K562 (cell line): ENCODE measurements around the gene PHETA1. TPM values are rescaled to one million over a fixed set of nuclear protein-coding genes. Genes with fewer than 3 reads are reported as not detected.

Source experiments
- ATAC-seq: fragments of 200-7000 bp; cut with Tn5 transposase; 3 replicates; pipeline ENCODE4 v1.9.1; 2020; ENCODE audit warnings: moderate library complexity
- BruUV-seq: library from RNA; stranded (reverse); fragments of 400-500 nt; replicated peaks from 2 replicates; lab custom pipeline; 2021; lab: Mats Ljungman, UMichigan
- CTCF ChIA-PET: fragments of 300-600 bp; formaldehyde crosslinking; extraction: SDS; loops from one replicate; lab custom pipeline; 2021; ENCODE audit warnings: low intra/inter-chr PET ratio; lab: Yijun Ruan, JAX
- POLR2A ChIA-PET: fragments of 300-600, 350-650 bp; sonication (Branson Sonifier 250); formaldehyde crosslinking; extraction: SDS; loops from one replicate; lab custom pipeline; 2021; ENCODE audit warnings: antibody characterized with exemption, inconsistent platforms; lab: Yijun Ruan, JAX
- DNase-seq, 4 experiments: peaks; one replicate each; pipeline versions ENCODE4 v3.0.0 to v3.0.0-alpha.2; 2011 to 2018; ENCODE audit warnings: low spot score in 3 of 4, mixed read lengths in 3 of 4; ENCODE audit errors: extremely low read depth in 1 of 4
- FAIRE-seq: peaks from 2 replicates; lab custom pipeline; 2011; peaks lifted over from hg19 to GRCh38; lab: Jason Lieb, UNC
- H2AFZ ChIP-seq: 2 replicates; pipeline ENCODE4 v1.6.0; 2011; ENCODE audit warnings: low read depth, low read length, control low read depth, inconsistent platforms
- H3K27ac ChIP-seq: fragments of 200-600 bp; 3 replicates; pipeline ENCODE4 v1.8.0; 2011; ENCODE audit warnings: low read depth, mild to moderate bottlenecking, control low read depth, inconsistent platforms, low read length, moderate library complexity, mixed read lengths; ENCODE audit errors: extremely low read depth
- H3K27me3 ChIP-seq, 2 experiments: fragments of 300-600 bp in 1 of 2; 2 replicates in 1 of 2; 3 replicates in 1 of 2; pipeline versions ENCODE4 v1.6.0 to v1.8.0; 2011; ENCODE audit warnings: inconsistent platforms in 2 of 2, low read length in 2 of 2, mild to moderate bottlenecking in 1 of 2, mixed read lengths in 1 of 2, moderate library complexity in 1 of 2; ENCODE audit not compliant: control insufficient read depth in 2 of 2, insufficient read depth in 2 of 2
- H3K36me3 ChIP-seq: fragments of 300-600 bp; 3 replicates; pipeline ENCODE4 v1.8.0; 2011; ENCODE audit warnings: mild to moderate bottlenecking, low read length, inconsistent platforms; ENCODE audit not compliant: control insufficient read depth, insufficient read depth
- H3K4me1 ChIP-seq, 2 experiments: fragments of 200-600 bp in 1 of 2; replicated peaks in 1 of 2; 2 replicates in 1 of 2; 3 replicates in 1 of 2; pipeline versions ENCODE4 v1.5.1 to v1.8.0; 2011; ENCODE audit warnings: inconsistent platforms in 2 of 2, low read length in 2 of 2, mild to moderate bottlenecking in 1 of 2, mixed read lengths in 1 of 2, moderate library complexity in 1 of 2; ENCODE audit not compliant: control insufficient read depth in 2 of 2, insufficient read depth in 2 of 2
- H3K4me2 ChIP-seq: 2 replicates; pipeline ENCODE4 v1.6.1; 2011; ENCODE audit warnings: low read length, control low read depth, inconsistent platforms, mixed read lengths; ENCODE audit not compliant: insufficient read depth
- H3K4me3 ChIP-seq: fragments of 200-600 bp; sonication (generic), shearing (Covaris generic); 2 replicates; pipeline ENCODE4 v1.5.1; 2016; ENCODE audit warnings: control low read depth, inconsistent platforms
- H3K79me2 ChIP-seq: fragments of 200-600 bp; 3 replicates; pipeline ENCODE4 v1.8.0; 2011; ENCODE audit warnings: low read length, inconsistent platforms; ENCODE audit not compliant: control insufficient read depth, insufficient read depth
- H3K9ac ChIP-seq, 2 experiments: 2 replicates each; pipeline versions ENCODE4 v1.6.0 to v1.6.1; 2011; ENCODE audit warnings: low read depth in 2 of 2, low read length in 2 of 2, control low read depth in 1 of 2, inconsistent platforms in 1 of 2, mild to moderate bottlenecking in 1 of 2, mixed read lengths in 1 of 2; ENCODE audit not compliant: insufficient read depth in 1 of 2
- H3K9me1 ChIP-seq: one replicate; pipeline ENCODE4 v1.6.0; 2011; ENCODE audit warnings: inconsistent platforms, mild to moderate bottlenecking, low read length, moderate library complexity; ENCODE audit not compliant: control insufficient read depth, insufficient read depth
- H3K9me3 ChIP-seq: replicated peaks from 2 replicates; pipeline ENCODE4 v1.5.1; 2011; ENCODE audit warnings: low read depth, low read length, inconsistent platforms; ENCODE audit not compliant: control insufficient read depth, insufficient read depth
- H4K20me1 ChIP-seq: replicated peaks from 2 replicates; pipeline ENCODE4 v1.6.1; 2011; ENCODE audit warnings: low read length, inconsistent platforms, mixed read lengths; ENCODE audit not compliant: control insufficient read depth, insufficient read depth
- ATF4 ChIP-seq: fragments of 450-650 bp; formaldehyde crosslinking; IDR thresholded peaks from 2 replicates; pipeline ENCODE4 v1.4.0; 2022; ENCODE audit warnings: mild to moderate bottlenecking, moderate library complexity
- ELF2 ChIP-seq: fragments of 250-450 bp; sonication (Bioruptor Pico); IDR thresholded peaks from 2 replicates; pipeline ENCODE4 v1.5.0; 2021; ENCODE audit warnings: mild to moderate bottlenecking
- HCFC1 ChIP-seq: IDR thresholded peaks from 2 replicates; pipeline ENCODE4 v1.6.1; 2012; ENCODE audit warnings: low read depth, low read length, improper control_type of control experiment
- MCM2 ChIP-seq: fragments of 450-650 bp; IDR thresholded peaks from 2 replicates; pipeline ENCODE4 v1.6.1; 2017; ENCODE audit warnings: low read depth, mild to moderate bottlenecking
- MTA2 ChIP-seq: fragments of 450-650 bp; IDR thresholded peaks from 2 replicates; pipeline ENCODE4 v1.6.1; 2016; ENCODE audit warnings: low read depth
- PHTF2 ChIP-seq: fragments of 250-450 bp; sonication (Bioruptor Pico); IDR thresholded peaks from 2 replicates; pipeline ENCODE4 v1.5.0; 2021; ENCODE audit warnings: mild to moderate bottlenecking
- POLR2G ChIP-seq: fragments of 200-400 bp; formaldehyde crosslinking; IDR thresholded peaks from 2 replicates; pipeline ENCODE4 v1.6.1; 2017; ENCODE audit warnings: low read depth, mild to moderate bottlenecking, antibody characterized with exemption, low read length, moderate library complexity
- RBM25 ChIP-seq: fragments of 200-400 bp; formaldehyde crosslinking; IDR thresholded peaks from 2 replicates; pipeline ENCODE4 v1.6.1; 2018; ENCODE audit warnings: low read length, low read depth, moderate library complexity; ENCODE audit not compliant: severe bottlenecking
- SMARCA5 ChIP-seq: fragments of 450-650 bp; IDR thresholded peaks from 2 replicates; pipeline ENCODE4 v1.6.1; 2016
- SMARCC2 ChIP-seq: fragments of 450-650 bp; IDR thresholded peaks from 2 replicates; pipeline ENCODE4 v1.6.1; 2017; ENCODE audit warnings: antibody characterized with exemption, moderate library complexity, mild to moderate bottlenecking, low read depth
- SP1 ChIP-seq: sonication (generic); formaldehyde crosslinking; IDR thresholded peaks from 2 replicates; pipeline ENCODE4 v1.8.1; 2022; ENCODE audit warnings: mild to moderate bottlenecking, missing genetic modification reagents
- ZNF354B ChIP-seq: fragments of 250-450 bp; sonication (Bioruptor Pico); IDR thresholded peaks from 2 replicates; pipeline ENCODE4 v1.4.0; 2020
- WGBS: fragments of 100-300 bp; shearing (Covaris generic); methylation state at CpG from one replicate; pipeline ENCODE4 v1.1.6; 2016; ENCODE audit warnings: low coverage, mixed read lengths; ENCODE audit not compliant: insufficient coverage; ENCODE audit errors: missing lambda C conversion rate; 5-methylcytosine and 5-hydroxymethylcytosine counted together
- in situ Hi-C: fragments of 300-500 bp; cut with MboI; formaldehyde crosslinking; loops from 4 replicates; pipeline ENCODE4 v1.15.0; 2018; ENCODE audit warnings: inconsistent platforms, mixed read lengths
- intact Hi-C: fragments of 100-400 bp; cut with micrococcal nuclease; formaldehyde crosslinking; loops from 2 replicates; pipeline ENCODE4 v1.14.2; 2022
- polyA plus RNA-seq, 8 experiments: library from polyadenylated mRNA; depleted of rRNA in 4 of 8; stranded (reverse) in 5 of 8; unstranded in 3 of 8; fragments of >200 nt; fragmentation: Nextera tagmentation in 2 of 8; fragmentation: Illumina TruSeq in 1 of 8; extraction: Ambion mirVana in 2 of 8; extraction: Trizol in 1 of 8; gene quantifications; 2 replicates each; pipeline versions ENCODE4 v1.2.1 to v1.2.3, GENCODE V29; 2011 to 2014; ENCODE audit warnings: inconsistent platforms in 1 of 8, missing spikeins in 1 of 8
- total RNA-seq, 7 experiments: library from RNA; depleted of rRNA in 6 of 7; stranded (reverse); fragments of >200 nt in 6 of 7; fragmentation: Illumina TruSeq in 2 of 7; extraction: Trizol in 2 of 7; gene quantifications; 2 replicates each; pipeline versions ENCODE4 v1.2.1 to v1.2.3, GENCODE V29; 2011 to 2021; ENCODE audit warnings: low replicate concordance in 1 of 7
- TF ChIP-seq, protein P1 (sequence below), 2 experiments: IDR thresholded peaks; 2 replicates each; pipeline ENCODE4 v1.6.1; 2011; ENCODE audit warnings: borderline replicate concordance in 1 of 2, control low read depth in 1 of 2, low read depth in 1 of 2, low read length in 1 of 2, mild to moderate bottlenecking in 1 of 2, mixed read lengths in 1 of 2, moderate library complexity in 1 of 2; ENCODE audit not compliant: insufficient read depth in 1 of 2, insufficient read length in 1 of 2, poor library complexity in 1 of 2, severe bottlenecking in 1 of 2; ENCODE audit errors: extremely low read depth in 1 of 2
- TF ChIP-seq, protein P2 (sequence below): fragments of 450-650 bp; IDR thresholded peaks from 2 replicates; pipeline ENCODE4 v1.6.1; 2016; ENCODE audit warnings: antibody characterized with exemption

PHETA1 gene
- total and polyA plus RNA-seq, 9 of the 15 experiments (the other 6 are each of a cell fraction or from before 2014, with no cell fraction given) = 0.03 to 12.4 (median 3.0) TPM

- TF ChIP-seq, protein P1, sequence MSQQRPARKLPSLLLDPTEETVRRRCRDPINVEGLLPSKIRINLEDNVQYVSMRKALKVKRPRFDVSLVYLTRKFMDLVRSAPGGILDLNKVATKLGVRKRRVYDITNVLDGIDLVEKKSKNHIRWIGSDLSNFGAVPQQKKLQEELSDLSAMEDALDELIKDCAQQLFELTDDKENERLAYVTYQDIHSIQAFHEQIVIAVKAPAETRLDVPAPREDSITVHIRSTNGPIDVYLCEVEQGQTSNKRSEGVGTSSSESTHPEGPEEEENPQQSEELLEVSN (IDR thresholded peaks at IDR 0.05; ENCODE audit: borderline replicate concordance in 1 of 2, extremely low read depth in 1 of 2, insufficient read depth in 1 of 2, insufficient read length in 1 of 2, low read depth in 1 of 2, low read length in 1 of 2, poor library complexity in 1 of 2, severe bottlenecking in 1 of 2) = peak in 1 of 2 experiments; percentile 54
- TF ChIP-seq ZNF354B (CRISPR knock-in tag) (no peak), PHTF2 (CRISPR knock-in tag) (no peak)
Observed at GRCh38 chr12:111412007-111412829, 43.3 kb upstream of the PHETA1 start (continued).

DNA sequence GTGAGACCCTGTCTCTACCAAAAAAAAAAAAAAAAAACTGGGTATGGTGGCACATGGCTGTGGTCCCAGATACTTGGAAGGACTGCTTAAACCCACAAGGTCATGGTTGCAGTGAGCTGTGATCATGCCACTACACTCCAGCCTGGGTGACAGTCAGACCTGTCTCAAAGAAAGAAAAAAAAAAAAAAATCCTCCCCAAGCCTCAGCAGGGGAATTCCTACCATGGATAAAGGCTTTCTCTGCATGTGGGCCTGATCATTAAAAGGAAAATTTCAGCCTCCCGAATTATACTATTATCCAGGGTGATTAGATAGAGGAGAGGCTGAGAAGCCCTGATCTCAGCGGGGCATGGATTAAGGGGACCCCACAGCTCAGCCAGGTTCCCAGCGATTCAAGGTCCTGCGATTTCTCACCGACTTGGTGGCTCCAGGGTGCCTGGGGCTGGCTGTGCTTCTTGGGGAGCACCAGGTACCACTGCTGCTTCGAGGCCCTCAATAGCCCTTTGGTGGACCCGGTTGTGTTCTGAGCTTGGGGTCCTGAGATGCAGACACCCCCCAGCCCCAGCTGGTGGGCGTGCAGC is 42.4 kb upstream of the PHETA1 start:
- peaks cover 98% of the 10 kb centered on the region for H3K79me2 ChIP-seq
- ChIA-PET CTCF (interaction anchor here (0.6 kb wide), 1 partner anchor 14 kb away, joined by 3 read pairs; no protein-coding TSS in a partner anchor), POLR2A (interaction anchor here (0.6 to 4.0 kb wide), 4 partner anchors 14 to 1940 kb away, joined by 3 to 24 read pairs (median 8); no protein-coding TSS in a partner anchor)
- no peaks in the 10 kb centered on the region for H3K9me3 ChIP-seq
- FAIRE-seq (no peak), DNase-seq (no peak), ATAC-seq (no peak)
- H3K27ac ChIP-seq = peak overlapping the region; percentile 92
- H3K4me2 ChIP-seq = peak overlapping the region; percentile 27
- intact Hi-C loops = no loop called here
- peaks cover 68% of the 10 kb centered on the region for H4K20me1 ChIP-seq
- H2AFZ ChIP-seq = no peak overlapping the region
- H3K27me3 ChIP-seq = no peaks in the 10 kb centered on the region
- no peak overlapping the region for H3K4me3 ChIP-seq
- in situ Hi-C loops = no loop called here
- 73% methylated on average over 8 of the region's 8 CpGs for WGBS
- peaks cover 65 to 73% of the 10 kb centered on the region in 2 experiments for H3K4me1 ChIP-seq
- H3K36me3 ChIP-seq = peaks cover 72% of the 10 kb centered on the region
- H3K9ac ChIP-seq = peak overlapping the region; percentile 80 to 90
- TF ChIP-seq, protein P2, sequence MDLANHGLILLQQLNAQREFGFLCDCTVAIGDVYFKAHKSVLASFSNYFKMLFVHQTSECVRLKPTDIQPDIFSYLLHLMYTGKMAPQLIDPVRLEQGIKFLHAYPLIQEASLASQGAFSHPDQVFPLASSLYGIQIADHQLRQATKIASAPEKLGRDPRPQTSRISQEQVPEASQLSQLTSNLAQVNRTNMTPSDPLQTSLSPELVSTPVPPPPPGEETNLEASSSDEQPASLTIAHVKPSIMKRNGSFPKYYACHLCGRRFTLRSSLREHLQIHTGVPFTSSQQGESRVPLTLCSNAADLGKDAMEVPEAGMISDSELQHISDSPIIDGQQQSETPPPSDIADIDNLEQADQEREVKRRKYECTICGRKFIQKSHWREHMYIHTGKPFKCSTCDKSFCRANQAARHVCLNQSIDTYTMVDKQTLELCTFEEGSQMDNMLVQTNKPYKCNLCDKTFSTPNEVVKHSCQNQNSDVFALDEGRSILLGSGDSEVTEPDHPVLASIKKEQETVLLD = no peak
- TF ChIP-seq MCM2 (no peak), ELF2 (CRISPR knock-in tag) (no peak), SP1 (0 out of 2 replicates have a peak, but pooled peaks have one; percentile 40), MTA2 (no peak), ATF4 (CRISPR knock-in tag) (no peak), SMARCA5 (peak; percentile 15; the same call in 1 of the 2 replicates), RBM25 (no peak), POLR2G (0 out of 2 replicates have a peak, but pooled peaks have one; percentile 37), HCFC1 (no peak), SMARCC2 (no peak)
- BruUV-seq = no TSS peak
- peaks cover 24% of the 10 kb centered on the region for H3K9me1 ChIP-seq
